WERI-Rb-1 (cell line): Measurements from ENCODE around the gene SYN1.

Experiments
- DNase-seq: peaks from one replicate; pipeline ENCODE4 v3.0.0-alpha.2; 2020
- H3K27ac ChIP-seq: fragments of 250-450 bp; sonication (Bioruptor Pico); 2 replicates; pipeline ENCODE4 v1.5.1; 2020; ENCODE audit warnings: mild to moderate bottlenecking, moderate library complexity
- H3K27me3 ChIP-seq: fragments of 250-450 bp; sonication (Bioruptor Pico); 2 replicates; pipeline ENCODE4 v1.5.1; 2021; ENCODE audit warnings: mild to moderate bottlenecking, low read depth, moderate library complexity; ENCODE audit not compliant: insufficient read depth, severe bottlenecking
- H3K36me3 ChIP-seq: fragments of 250-450 bp; sonication (Bioruptor Pico); 2 replicates; pipeline ENCODE4 v1.5.1; 2020; ENCODE audit warnings: mild to moderate bottlenecking, moderate library complexity
- H3K4me3 ChIP-seq: 2 replicates; pipeline ENCODE4 v1.5.1; 2011; ENCODE audit warnings: low read depth, mild to moderate bottlenecking, control low read depth, low read length
- H3K9me3 ChIP-seq: fragments of 250-450 bp; sonication (Bioruptor Pico); 2 replicates; pipeline ENCODE4 v1.5.1; 2021; ENCODE audit warnings: mild to moderate bottlenecking, moderate library complexity; ENCODE audit not compliant: severe bottlenecking
- TF ChIP-seq, protein P1 (sequence below): IDR thresholded peaks from 2 replicates; pipeline ENCODE4 v1.5.1; 2011; ENCODE audit warnings: low read depth, mild to moderate bottlenecking, control low read depth, inconsistent platforms, low read length

The SYN1 gene

DNA sequence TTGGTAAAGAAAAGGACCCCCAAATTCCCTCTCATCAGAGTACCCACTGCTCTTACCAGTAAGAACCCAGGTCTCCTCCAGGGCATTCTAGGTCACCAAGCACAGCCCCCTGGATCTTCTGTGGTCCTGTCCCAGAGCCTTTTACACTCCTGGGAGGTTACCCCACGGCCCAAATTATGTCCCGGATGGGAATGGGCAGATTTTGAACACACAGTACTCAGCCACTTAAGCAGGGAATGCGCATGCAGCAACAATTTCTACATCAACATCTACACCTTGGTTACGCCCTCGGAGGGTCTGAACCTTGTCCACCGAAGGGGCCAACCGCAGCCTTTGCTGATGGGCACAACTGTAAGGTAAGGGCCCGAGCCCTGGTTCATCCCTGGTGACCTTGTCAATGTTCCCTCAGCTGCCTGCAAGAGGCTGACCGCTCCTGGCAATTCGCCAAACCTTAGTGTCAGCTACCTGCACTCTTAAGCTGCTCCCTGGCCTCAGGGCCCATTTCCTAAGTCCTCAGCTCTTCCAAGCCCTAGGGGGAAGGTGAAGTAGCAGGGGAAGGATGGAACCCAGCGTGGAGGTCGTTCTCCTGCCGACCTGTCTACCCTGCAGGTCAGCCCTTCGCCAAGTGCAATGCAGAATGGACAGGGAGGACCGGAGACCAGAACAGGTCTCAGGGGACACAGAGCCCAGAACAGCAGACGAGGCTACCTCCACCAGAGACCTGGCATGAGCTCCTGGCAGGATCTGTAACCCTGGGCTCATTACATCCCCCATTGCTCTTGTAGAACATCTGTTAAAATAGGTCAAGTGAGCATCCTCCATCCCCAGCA lies 31.5 kb downstream of the SYN1 start:
- Histone ChIP-seq H3K27me3 (peaks cover 2% of the 10 kb centered on the region), H3K9me3 (no peaks in the 10 kb centered on the region), H3K4me3 (no peak overlapping the region), H3K36me3 (no peaks in the 10 kb centered on the region), H3K27ac (no peak overlapping the region)
- TF ChIP-seq, protein P1, sequence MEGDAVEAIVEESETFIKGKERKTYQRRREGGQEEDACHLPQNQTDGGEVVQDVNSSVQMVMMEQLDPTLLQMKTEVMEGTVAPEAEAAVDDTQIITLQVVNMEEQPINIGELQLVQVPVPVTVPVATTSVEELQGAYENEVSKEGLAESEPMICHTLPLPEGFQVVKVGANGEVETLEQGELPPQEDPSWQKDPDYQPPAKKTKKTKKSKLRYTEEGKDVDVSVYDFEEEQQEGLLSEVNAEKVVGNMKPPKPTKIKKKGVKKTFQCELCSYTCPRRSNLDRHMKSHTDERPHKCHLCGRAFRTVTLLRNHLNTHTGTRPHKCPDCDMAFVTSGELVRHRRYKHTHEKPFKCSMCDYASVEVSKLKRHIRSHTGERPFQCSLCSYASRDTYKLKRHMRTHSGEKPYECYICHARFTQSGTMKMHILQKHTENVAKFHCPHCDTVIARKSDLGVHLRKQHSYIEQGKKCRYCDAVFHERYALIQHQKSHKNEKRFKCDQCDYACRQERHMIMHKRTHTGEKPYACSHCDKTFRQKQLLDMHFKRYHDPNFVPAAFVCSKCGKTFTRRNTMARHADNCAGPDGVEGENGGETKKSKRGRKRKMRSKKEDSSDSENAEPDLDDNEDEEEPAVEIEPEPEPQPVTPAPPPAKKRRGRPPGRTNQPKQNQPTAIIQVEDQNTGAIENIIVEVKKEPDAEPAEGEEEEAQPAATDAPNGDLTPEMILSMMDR: no peak
- DNase-seq: no peak

DNA sequence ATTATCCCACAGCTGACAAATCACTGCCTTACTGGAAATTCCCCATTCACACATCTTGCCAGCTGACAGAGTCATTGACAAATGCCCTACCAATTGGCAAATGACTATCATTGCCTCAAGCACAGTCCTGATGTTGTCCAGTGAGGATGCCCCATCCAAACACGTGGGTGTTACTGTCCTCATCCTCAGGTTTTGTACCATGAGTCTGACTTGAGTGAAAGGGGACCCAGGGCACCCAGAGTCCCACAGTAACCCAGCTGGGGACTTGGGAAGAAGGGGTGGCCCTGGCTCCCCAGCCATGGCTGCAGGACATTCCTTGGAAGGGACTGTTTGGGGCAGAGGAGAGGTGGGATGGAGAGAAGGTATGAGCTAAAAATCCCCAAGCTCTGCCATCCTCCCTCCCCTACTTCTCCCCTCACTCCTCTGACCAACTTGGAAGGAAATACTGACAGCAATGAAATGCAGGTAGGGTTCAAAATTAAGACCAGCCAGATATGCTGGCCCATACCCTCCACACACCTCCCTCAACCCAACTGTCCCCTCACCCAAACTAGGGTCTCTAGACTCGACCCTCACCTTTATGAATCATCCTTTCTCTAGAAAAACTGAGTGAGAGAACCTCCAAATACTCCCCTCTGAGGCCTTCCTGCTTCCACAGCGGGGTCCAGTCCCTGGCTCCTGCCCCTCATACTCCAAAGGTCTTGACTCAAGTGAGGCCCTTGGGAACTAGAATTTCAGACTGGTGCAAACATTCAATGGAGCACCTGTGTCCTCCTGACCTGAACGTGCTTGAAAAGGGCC lies 32.4 kb downstream of the SYN1 start:
- H3K4me3 ChIP-seq: no peak overlapping the region
- no peak for DNase-seq
- no peaks in the 10 kb centered on the region for H3K9me3 ChIP-seq
- H3K27ac ChIP-seq: no peak overlapping the region
- TF ChIP-seq, protein P1: no peak
- H3K36me3 ChIP-seq: no peaks in the 10 kb centered on the region
- peaks cover 2% of the 10 kb centered on the region for H3K27me3 ChIP-seq

DNA sequence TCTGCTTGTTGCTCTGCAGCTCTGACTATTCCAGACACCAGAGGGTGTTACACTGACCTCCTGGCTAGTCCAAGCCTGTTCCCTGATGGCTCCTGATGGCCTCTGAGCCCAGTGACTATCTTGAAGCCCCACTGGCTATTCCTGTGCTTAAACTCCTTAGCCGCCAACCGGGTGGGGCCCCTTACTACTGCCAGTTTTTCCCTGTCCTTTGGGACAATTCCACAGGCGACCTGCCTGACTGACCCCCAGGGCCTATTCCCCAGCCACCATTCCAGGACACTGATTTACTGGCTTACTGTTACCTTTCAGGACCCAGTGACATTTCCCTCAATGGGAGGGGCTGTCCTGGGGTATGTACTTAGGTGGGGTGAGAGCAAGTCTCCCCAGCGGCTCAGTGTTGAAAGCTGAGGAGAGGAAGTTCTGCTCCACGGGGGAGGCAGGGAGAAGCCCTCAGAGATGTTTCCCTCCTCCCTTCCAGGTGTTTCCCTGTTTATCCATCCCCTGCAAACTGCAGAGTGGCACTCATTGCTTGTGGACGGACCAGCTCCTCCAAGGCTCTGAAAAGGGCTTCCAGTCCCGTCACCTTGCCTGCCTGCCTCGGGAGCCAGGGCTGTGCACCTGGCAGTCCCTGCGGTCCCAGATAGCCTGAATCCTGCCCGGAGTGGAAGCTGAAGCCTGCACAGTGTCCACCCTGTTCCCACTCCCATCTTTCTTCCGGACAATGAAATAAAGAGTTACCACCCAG lies 33.4 kb downstream of the SYN1 start:
- Histone ChIP-seq H3K4me3 (no peak overlapping the region), H3K9me3 (no peaks in the 10 kb centered on the region), H3K27ac (no peak overlapping the region), H3K27me3 (peaks cover 9% of the 10 kb centered on the region), H3K36me3 (no peaks in the 10 kb centered on the region)
- TF ChIP-seq, protein P1: no peak
- DNase-seq: no peak

DNA sequence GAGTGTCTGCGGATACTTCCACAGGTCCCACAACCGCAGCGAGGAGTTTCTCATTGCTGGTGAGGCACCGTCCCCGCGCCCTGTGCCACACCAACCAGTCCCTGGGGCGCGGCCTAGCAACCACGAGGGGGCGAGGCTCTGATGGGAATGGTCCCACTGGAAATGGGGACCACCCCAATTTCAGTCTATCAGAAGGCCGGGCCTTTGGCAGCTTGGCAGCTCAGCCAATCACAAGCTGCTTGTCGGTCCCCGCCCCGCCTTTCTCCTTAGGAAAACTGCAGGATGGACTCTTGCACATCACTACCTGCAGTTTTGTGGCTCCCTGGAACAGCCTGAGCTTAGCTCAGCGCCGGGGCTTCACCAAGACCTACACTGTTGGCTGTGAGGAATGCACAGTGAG lies 34.4 kb downstream of the SYN1 start:
- no peak for DNase-seq
- no peaks in the 10 kb centered on the region for H3K36me3 ChIP-seq
- H3K27ac ChIP-seq: no peak overlapping the region
- no peaks in the 10 kb centered on the region for H3K9me3 ChIP-seq
- peaks cover 7% of the 10 kb centered on the region for H3K27me3 ChIP-seq
- TF ChIP-seq, protein P1: no peak
- H3K4me3 ChIP-seq: no peak overlapping the region

DNA sequence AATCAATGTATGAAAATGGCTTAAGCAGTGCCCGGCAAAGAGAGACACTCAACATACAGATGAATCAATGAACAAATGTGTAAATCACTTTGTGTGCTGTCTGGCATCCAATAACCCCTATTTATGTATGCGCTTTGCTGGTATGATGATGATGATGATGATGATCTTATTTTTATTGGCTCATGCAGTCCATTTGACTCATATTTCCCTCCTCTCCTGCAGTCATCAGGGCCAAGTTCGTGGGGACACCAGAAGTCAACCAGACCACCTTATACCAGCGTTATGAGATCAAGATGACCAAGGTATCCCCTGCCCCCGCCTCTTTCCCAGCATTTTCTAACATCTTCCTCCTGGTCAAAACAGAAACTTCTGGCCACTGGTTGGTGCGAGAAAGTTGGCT lies 34.9 kb downstream of the SYN1 start:
- no peak overlapping the region for H3K27ac ChIP-seq
- peaks cover 9% of the 10 kb centered on the region for H3K27me3 ChIP-seq
- DNase-seq: no peak
- no peak overlapping the region for H3K4me3 ChIP-seq
- H3K36me3 ChIP-seq: no peaks in the 10 kb centered on the region
- TF ChIP-seq, protein P1: no peak
- no peaks in the 10 kb centered on the region for H3K9me3 ChIP-seq
